ENCODE measurements around the gene SAA1. TPM values are rescaled to one million over a fixed set of nuclear protein-coding genes. Genes with fewer than 3 reads are reported as not detected.

Gene SAA1
- total RNA-seq, 1 donor from 2014 or later = not detected

DNA sequence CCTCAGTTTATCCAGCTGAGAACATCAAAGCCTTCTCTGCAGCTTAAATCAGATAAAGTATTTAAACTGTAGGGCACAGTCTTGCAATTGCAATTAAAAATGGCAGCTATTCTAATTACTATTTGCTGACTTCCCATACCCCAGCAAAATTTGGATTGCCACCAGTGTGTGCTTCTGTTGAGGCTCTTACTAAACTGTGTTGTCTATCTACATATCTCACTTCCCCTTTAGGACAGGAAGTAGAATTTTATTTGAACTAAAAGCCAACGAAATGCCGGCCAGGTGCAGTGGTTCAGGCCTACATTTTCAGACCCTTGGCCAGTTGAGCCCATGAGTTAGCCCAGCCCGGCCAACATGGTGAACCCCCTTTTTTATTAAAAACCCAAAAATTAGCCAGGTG lies 36.6 kb upstream of the SAA1 start:
- Mint-ChIP-seq H3K36me3 (no peaks in the 10 kb centered on the region), H3K27me3 (peaks cover 6% of the 10 kb centered on the region), H3K27ac (no peak overlapping the region)

DNA sequence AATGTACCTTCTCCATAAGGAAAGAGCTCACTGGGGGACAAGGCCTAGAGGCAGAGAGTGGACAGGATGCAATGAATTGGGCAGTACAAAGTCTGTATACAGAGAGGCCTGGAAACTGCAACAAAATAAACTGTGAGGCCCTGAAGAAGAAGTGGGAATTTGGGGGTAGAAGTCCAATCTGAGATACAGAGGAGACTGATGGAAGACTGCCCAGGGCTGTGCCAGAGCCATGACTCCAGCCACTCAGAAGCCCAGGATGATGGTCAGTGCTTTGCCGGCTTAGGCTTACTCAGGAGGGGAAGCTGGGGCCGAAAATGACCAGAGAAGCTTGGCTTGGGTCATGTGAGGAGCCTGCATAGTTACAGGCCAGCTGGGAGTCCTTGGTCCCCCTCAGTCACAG lies 35.2 kb upstream of the SAA1 start:
- Mint-ChIP-seq H3K27me3 (peaks cover 14% of the 10 kb centered on the region), H3K27ac (no peak overlapping the region), H3K36me3 (no peaks in the 10 kb centered on the region), H3K9me3 (no peaks in the 10 kb centered on the region), H3K4me3 (no peak overlapping the region), H3K4me1 (ENCODE audit: unreplicated experiment) (no peaks in the 10 kb centered on the region)
- TF ChIP-seq, protein P1, sequence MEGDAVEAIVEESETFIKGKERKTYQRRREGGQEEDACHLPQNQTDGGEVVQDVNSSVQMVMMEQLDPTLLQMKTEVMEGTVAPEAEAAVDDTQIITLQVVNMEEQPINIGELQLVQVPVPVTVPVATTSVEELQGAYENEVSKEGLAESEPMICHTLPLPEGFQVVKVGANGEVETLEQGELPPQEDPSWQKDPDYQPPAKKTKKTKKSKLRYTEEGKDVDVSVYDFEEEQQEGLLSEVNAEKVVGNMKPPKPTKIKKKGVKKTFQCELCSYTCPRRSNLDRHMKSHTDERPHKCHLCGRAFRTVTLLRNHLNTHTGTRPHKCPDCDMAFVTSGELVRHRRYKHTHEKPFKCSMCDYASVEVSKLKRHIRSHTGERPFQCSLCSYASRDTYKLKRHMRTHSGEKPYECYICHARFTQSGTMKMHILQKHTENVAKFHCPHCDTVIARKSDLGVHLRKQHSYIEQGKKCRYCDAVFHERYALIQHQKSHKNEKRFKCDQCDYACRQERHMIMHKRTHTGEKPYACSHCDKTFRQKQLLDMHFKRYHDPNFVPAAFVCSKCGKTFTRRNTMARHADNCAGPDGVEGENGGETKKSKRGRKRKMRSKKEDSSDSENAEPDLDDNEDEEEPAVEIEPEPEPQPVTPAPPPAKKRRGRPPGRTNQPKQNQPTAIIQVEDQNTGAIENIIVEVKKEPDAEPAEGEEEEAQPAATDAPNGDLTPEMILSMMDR (conservative IDR thresholded peaks at IDR 0.05) = no peak
- DNase-seq (ENCODE audit: extremely low spot score, unreplicated experiment) = no peak

More for the DNA sequence above, 36.6 kb upstream of the SAA1 start:
- TF ChIP-seq, protein P1 (conservative IDR thresholded peaks at IDR 0.05) = no peak
- no peaks in the 10 kb centered on the region for H3K9me3 Mint-ChIP-seq
- no peak overlapping the region for H3K4me3 Mint-ChIP-seq
- no peaks in the 10 kb centered on the region for H3K4me1 Mint-ChIP-seq (ENCODE audit: unreplicated experiment)
- no peak for DNase-seq (ENCODE audit: extremely low spot score, unreplicated experiment)

DNA sequence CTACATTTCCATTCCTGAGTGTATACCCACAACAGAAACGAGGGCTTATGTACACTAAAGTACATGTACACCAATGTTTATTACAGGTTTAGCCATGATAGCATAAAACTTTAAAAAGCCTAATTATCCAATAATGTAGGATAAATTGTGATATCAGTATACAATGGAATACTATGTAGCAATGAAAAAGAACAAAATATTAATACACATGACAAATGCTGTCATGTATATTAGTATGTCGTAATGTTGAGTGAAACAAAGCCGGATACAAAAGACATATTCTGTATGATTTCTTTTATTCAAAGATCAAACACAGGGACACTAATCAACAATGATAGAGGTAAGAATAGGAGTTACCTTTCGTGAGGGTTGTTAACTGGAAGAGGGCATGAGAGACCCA lies 32.2 kb upstream of the SAA1 start:
- Mint-ChIP-seq H3K27me3 (peaks cover 30% of the 10 kb centered on the region), H3K9me3 (no peaks in the 10 kb centered on the region), H3K36me3 (no peaks in the 10 kb centered on the region), H3K4me1 (ENCODE audit: unreplicated experiment) (no peaks in the 10 kb centered on the region), H3K27ac (no peak overlapping the region), H3K4me3 (no peak overlapping the region)
- TF ChIP-seq, protein P1 (conservative IDR thresholded peaks at IDR 0.05) = no peak
- DNase-seq (ENCODE audit: extremely low spot score, unreplicated experiment) = no peak

DNA sequence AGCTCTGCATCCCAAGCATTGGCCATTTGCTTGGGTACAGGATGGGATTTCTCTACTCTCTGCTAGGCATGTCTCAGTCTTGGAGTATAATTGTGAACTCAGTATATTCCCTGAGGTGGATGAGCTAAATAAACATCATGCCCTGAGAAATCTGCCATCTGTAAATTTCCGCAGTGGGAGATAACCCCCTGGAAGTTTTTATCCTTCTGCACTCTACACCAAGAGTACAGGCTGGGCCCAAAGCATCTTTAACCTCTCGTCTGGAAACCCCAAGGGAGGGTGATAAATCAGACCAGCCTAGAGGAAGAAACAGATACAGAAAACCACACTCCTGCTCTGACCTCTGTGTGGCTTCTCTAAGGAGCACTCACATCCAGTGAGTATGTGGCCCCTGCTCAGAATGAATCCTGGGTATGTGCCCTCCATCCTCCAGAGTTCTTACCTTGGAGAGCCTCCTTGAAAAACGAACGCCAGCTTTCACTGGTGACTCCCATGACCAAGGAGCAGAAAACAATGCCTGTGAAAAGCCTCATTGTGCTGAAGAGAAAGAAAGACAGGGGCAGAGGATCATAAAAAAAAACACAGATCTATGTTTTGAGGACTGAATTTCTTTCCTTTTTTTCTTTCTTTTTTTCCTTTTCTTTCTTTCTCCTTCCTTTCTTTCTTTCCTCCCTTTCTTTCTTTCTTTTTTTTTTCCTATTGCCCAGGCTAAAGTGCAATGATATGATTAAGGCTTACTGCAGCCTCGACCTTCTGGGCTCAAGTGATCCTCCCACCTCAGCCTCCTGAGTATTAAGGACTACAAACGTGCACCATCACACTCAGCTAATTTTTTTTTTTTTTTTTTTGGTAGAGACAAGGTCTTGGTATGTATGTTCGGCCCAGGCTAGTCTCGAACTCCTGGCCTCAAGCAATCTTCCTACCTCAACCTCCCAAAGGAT lies 30.4 kb upstream of the SAA1 start:
- no peaks in the 10 kb centered on the region for H3K4me1 Mint-ChIP-seq (ENCODE audit: unreplicated experiment)
- peaks cover 37% of the 10 kb centered on the region for H3K27me3 Mint-ChIP-seq
- TF ChIP-seq, protein P1 (conservative IDR thresholded peaks at IDR 0.05) = no peak
- H3K9me3 Mint-ChIP-seq = no peaks in the 10 kb centered on the region
- no peak for DNase-seq (ENCODE audit: extremely low spot score, unreplicated experiment)
- H3K36me3 Mint-ChIP-seq = no peaks in the 10 kb centered on the region
- no peak overlapping the region for H3K27ac Mint-ChIP-seq
- H3K4me3 Mint-ChIP-seq = no peak overlapping the region

- Mint-ChIP-seq H3K36me3 (no peaks in the 10 kb centered on the region), H3K27me3 (peaks cover 41% of the 10 kb centered on the region), H3K9me3 (no peaks in the 10 kb centered on the region)
Observed at GRCh38 chr11:18236664-18237356, 29.3 kb upstream of the SAA1 start, which contains the start of gene SAA4. TSS of gene SAA4 (minus strand) at chr11:18236802. CDS start at chr11:18235926, 876 bp downstream.

More at GRCh38 chr11:18236664-18237356, 29.3 kb upstream of the SAA1 start, which contains the start of gene SAA4:
- DNase-seq (ENCODE audit: extremely low spot score, unreplicated experiment) = no peak
- Mint-ChIP-seq H3K27ac (no peak within 1 kb of the TSS), H3K4me1 (ENCODE audit: unreplicated experiment) (no peaks in the 10 kb centered on the region), H3K4me3 (no peak within 1 kb of the TSS)
- TF ChIP-seq, protein P1 (conservative IDR thresholded peaks at IDR 0.05) = no peak

Data from type B pancreatic cell (in vitro differentiated cells).